Measurements from ENCODE around the gene RIPK4.
A peak's percentile ranks its signal among the peaks of the same experiment; 100 is the strongest.
"Not testable (repeated sequence)": the region's sequence is repeated elsewhere in the genome, so short reads cannot be mapped to it uniquely, and the experiment has no call there.

Gene RIPK4

GRCh38 chr21:41712730-41713129, 54.1 kb downstream of the RIPK4 start:
- DNase-seq = no peak

- no peak for DNase-seq
Observed at GRCh38 chr21:41712201-41712600, 54.7 kb downstream of the RIPK4 start.

- DNase-seq = no peak
Observed at GRCh38 chr21:41711416-41712007, 55.3 kb downstream of the RIPK4 start.

GRCh38 chr21:41710823-41711160, 56.1 kb downstream of the RIPK4 start:
- no peak for DNase-seq

- no peak for DNase-seq
Observed at GRCh38 chr21:41709965-41710822, 56.7 kb downstream of the RIPK4 start.

- no peak for DNase-seq
Observed at GRCh38 chr21:41709166-41709565, 57.7 kb downstream of the RIPK4 start.

- DNase-seq = no peak
Observed at GRCh38 chr21:41707960-41708330, 58.9 kb downstream of the RIPK4 start.

- no peak for DNase-seq
Observed at GRCh38 chr21:41707231-41707959, 59.5 kb downstream of the RIPK4 start.

- DNase-seq = peak; percentile 48
Observed at GRCh38 chr21:41706678-41707077, 60.2 kb downstream of the RIPK4 start.

- DNase-seq = no peak
Observed at GRCh38 chr21:41706263-41706639, 60.6 kb downstream of the RIPK4 start.

- DNase-seq = no peak
Observed at GRCh38 chr21:41705546-41706262, 61.1 kb downstream of the RIPK4 start.

GRCh38 chr21:41703857-41704501, 62.9 kb downstream of the RIPK4 start:
- DNase-seq = no peak

- DNase-seq = no peak
Observed at GRCh38 chr21:41701749-41702148, 65.1 kb downstream of the RIPK4 start.

GRCh38 chr21:41699311-41699710, 67.5 kb downstream of the RIPK4 start:
- no peak for DNase-seq

GRCh38 chr21:41698071-41698470, 68.8 kb downstream of the RIPK4 start:
- no peak for DNase-seq

GRCh38 chr21:41695513-41695912, 71.3 kb downstream of the RIPK4 start:
- no peak for DNase-seq

GRCh38 chr21:41694042-41694441, 72.8 kb downstream of the RIPK4 start:
- not testable (repeated sequence) for DNase-seq

- no peak for DNase-seq
Observed at GRCh38 chr21:41692185-41692565, 74.7 kb downstream of the RIPK4 start.

GRCh38 chr21:41691205-41692184, 75.4 kb downstream of the RIPK4 start:
- DNase-seq = no peak
